MCF 10A (cell line): Measurements from ENCODE around the gene DAAM1. TPM values are rescaled to one million over a fixed set of nuclear protein-coding genes. Genes with fewer than 3 reads are reported as not detected.

ENCODE experiments used
- BruUV-seq: library from RNA; stranded (reverse); fragments of 400-500 nt; replicated peaks from 2 replicates; lab custom pipeline; 2021; lab: Mats Ljungman, UMichigan
- CTCF ChIA-PET: fragments of 300-600 bp; sonication (Branson Sonifier 250); formaldehyde crosslinking; extraction: SDS; loops from one replicate; lab custom pipeline; 2021; ENCODE audit warnings: antibody characterized with exemption, inconsistent platforms; lab: Yijun Ruan, JAX
- POLR2A ChIA-PET: fragments of 300-600, 350-650 bp; sonication (Branson Sonifier 250); formaldehyde crosslinking; extraction: SDS; loops from one replicate; lab custom pipeline; 2020; ENCODE audit warnings: antibody characterized with exemption, inconsistent platforms; lab: Yijun Ruan, JAX
- DNase-seq: peaks from one replicate; pipeline ENCODE4 v3.0.0-alpha.2; 2018; ENCODE audit not compliant: unreplicated experiment
- H3K27ac Mint-ChIP-seq: one replicate; pipeline ENCODE4 v1.8.0; 2022; ENCODE audit warnings: mild to moderate bottlenecking, low read depth, mixed read lengths; ENCODE audit not compliant: unreplicated experiment
- H3K27me3 Mint-ChIP-seq: one replicate; pipeline ENCODE4 v1.8.0; 2022; ENCODE audit warnings: mixed read lengths; ENCODE audit not compliant: insufficient read depth, unreplicated experiment
- H3K36me3 Mint-ChIP-seq: one replicate; pipeline ENCODE4 v1.8.0; 2022; ENCODE audit warnings: mild to moderate bottlenecking, moderate library complexity, mixed read lengths; ENCODE audit not compliant: insufficient read depth, unreplicated experiment
- H3K4me1 Mint-ChIP-seq: one replicate; pipeline ENCODE4 v1.8.0; 2022; ENCODE audit warnings: mixed read lengths; ENCODE audit not compliant: insufficient read depth, unreplicated experiment
- H3K4me3 Mint-ChIP-seq: one replicate; pipeline ENCODE4 v1.8.0; 2022; ENCODE audit warnings: mild to moderate bottlenecking, moderate library complexity, mixed read lengths; ENCODE audit not compliant: unreplicated experiment
- H3K9me3 Mint-ChIP-seq: one replicate; pipeline ENCODE4 v1.8.0; 2022; ENCODE audit warnings: mixed read lengths; ENCODE audit not compliant: unreplicated experiment
- intact Hi-C: fragments of 100-400 bp; cut with micrococcal nuclease; formaldehyde crosslinking; loops from 2 replicates; pipeline ENCODE4 v1.14.1; 2022
- total RNA-seq: library from RNA; stranded (reverse); gene quantifications from 2 replicates; pipeline ENCODE4 v1.2.3, GENCODE V29; 2022
- TF ChIP-seq, protein P1 (sequence below): fragments of 200-600 bp; IDR thresholded peaks from one replicate; pipeline ENCODE4 v1.8.0; 2022; ENCODE audit warnings: antibody characterized with exemption, mild to moderate bottlenecking; ENCODE audit not compliant: unreplicated experiment

DAAM1 gene
- total RNA-seq, 1 experiment from 2014 or later, result 27.4 TPM

DNA sequence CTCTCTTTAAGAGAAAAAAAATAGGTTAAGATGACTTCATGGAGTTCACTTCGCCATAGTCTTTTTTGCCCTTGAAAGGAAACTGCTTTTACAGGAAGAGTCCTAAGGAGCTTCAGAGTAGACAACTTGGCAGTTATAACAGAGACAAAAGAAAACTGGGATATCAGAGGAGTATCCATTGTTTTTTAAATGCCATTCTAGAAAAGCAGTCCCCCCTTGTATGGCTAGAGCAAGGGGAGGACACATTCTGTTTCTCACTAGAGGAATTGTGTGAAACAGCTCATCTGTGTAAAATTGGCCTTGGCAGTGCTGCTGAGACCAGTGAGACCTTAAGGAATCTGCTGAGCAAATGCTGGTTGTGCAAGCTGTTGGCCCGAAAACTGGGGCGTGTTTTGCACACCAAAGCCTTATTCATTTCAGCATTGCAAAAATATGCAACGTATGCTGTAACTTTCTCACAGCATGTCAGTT, 148.7 kb downstream of the DAAM1 start:
- TF ChIP-seq, protein P1, sequence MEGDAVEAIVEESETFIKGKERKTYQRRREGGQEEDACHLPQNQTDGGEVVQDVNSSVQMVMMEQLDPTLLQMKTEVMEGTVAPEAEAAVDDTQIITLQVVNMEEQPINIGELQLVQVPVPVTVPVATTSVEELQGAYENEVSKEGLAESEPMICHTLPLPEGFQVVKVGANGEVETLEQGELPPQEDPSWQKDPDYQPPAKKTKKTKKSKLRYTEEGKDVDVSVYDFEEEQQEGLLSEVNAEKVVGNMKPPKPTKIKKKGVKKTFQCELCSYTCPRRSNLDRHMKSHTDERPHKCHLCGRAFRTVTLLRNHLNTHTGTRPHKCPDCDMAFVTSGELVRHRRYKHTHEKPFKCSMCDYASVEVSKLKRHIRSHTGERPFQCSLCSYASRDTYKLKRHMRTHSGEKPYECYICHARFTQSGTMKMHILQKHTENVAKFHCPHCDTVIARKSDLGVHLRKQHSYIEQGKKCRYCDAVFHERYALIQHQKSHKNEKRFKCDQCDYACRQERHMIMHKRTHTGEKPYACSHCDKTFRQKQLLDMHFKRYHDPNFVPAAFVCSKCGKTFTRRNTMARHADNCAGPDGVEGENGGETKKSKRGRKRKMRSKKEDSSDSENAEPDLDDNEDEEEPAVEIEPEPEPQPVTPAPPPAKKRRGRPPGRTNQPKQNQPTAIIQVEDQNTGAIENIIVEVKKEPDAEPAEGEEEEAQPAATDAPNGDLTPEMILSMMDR, result no peak
- Mint-ChIP-seq H3K4me3 (no peak overlapping the region), H3K36me3 (peaks cover 10% of the 10 kb centered on the region), H3K9me3 (no peaks in the 10 kb centered on the region), H3K27ac (peak overlapping the region; percentile 82), H3K27me3 (no peaks in the 10 kb centered on the region), H3K4me1 (peaks cover 45% of the 10 kb centered on the region)
- intact Hi-C loops, result no loop called here
- POLR2A ChIA-PET, result interaction anchor here (0.8 to 8.8 kb wide), 17 partner anchors 8 to 192 kb away, joined by 3 to 90 read pairs (median 4); partner anchors contain the start of genes DAAM1, JKAMP and L3HYPDH
- CTCF ChIA-PET, result interaction anchor here (0.6 to 1.0 kb wide), 3 partner anchors 15 to 44 kb away, joined by 3 read pairs; no protein-coding TSS in a partner anchor
- peak; percentile 57 for DNase-seq
- no TSS peak for BruUV-seq

DNA sequence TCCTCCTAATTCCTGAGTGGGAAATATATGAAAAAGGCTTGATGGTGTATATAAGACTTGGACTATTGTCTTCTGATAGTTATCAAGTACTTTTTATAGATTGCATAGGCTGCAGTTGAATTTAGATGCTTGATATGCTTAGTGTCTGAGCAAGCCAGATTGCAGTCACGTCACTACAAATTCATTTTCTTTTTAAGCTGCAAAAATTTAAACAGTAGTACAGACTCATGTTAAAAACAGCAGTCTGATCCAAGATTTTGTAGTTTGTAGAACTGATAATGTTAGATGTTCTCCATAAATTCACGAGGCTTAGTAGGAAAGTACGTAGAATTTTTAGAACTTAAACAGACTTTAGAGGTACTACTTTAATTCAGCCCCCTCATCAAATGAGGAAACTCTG, 150.3 kb downstream of the DAAM1 start:
- ChIA-PET POLR2A (interaction anchor here (0.9 to 8.8 kb wide), 7 partner anchors 9 to 149 kb away, joined by 3 to 90 read pairs (median 6); no protein-coding TSS in a partner anchor), CTCF (interaction anchor here (0.6 to 0.9 kb wide), 3 partner anchors 83 to 623 kb away, joined by 3 to 5 read pairs (median 3); no protein-coding TSS in a partner anchor)
- intact Hi-C loops, result no loop called here
- DNase-seq, result no peak
- H3K4me1 Mint-ChIP-seq, result peaks cover 42% of the 10 kb centered on the region
- TF ChIP-seq, protein P1, result no peak
- H3K4me3 Mint-ChIP-seq, result no peak overlapping the region
- BruUV-seq, result no TSS peak
- H3K36me3 Mint-ChIP-seq, result peaks cover 7% of the 10 kb centered on the region
- no peak overlapping the region for H3K27ac Mint-ChIP-seq
- no peaks in the 10 kb centered on the region for H3K9me3 Mint-ChIP-seq
- H3K27me3 Mint-ChIP-seq, result no peaks in the 10 kb centered on the region

DNA sequence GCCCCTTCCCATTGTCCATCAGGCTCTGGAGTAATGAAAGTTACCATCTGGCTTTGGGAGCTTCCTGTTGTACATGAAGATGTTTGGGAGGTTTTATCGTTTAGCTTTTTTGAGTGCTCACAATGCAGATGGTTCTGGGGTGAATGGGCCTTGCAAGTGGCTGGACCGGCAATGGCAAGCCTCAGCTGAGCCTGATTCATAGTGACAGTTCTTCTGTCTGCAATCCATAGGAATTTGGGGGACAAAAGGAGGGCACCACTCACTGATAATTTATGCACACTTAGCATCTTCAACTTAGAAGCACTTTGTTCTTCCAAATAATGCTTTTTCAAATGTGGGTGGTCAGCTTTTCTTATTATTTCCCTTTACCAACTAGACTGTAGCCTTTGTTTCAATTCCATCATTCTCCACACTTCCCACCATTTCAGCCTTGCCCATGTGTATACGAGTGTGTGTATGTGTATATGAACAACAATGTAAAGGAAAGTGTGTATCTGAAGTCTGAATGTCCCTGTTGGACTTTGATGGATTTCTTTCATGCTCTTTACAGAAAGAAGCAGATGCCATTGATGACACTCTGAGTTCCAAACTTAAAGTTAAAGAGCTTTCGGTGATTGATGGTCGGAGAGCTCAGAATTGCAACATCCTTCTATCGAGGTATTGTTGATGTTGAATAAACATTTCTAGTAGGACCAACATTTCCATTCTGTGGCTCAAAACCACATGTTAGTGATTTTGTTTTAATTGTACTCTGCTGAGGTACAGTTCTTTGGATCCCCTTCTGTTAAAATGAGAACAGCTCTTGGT, 151.3 kb downstream of the DAAM1 start:
- no peak for DNase-seq
- no peaks in the 10 kb centered on the region for H3K9me3 Mint-ChIP-seq
- POLR2A ChIA-PET, result interaction anchor here (0.5 to 8.8 kb wide), 9 partner anchors 14 to 1488 kb away, joined by 3 to 90 read pairs (median 5); no protein-coding TSS in a partner anchor
- H3K4me3 Mint-ChIP-seq, result no peak overlapping the region
- no peaks in the 10 kb centered on the region for H3K27me3 Mint-ChIP-seq
- BruUV-seq, result no TSS peak
- TF ChIP-seq, protein P1, result no peak
- intact Hi-C loops, result no loop called here
- CTCF ChIA-PET, result interaction anchor here (0.6 to 0.9 kb wide), 3 partner anchors 15 to 220 kb away, joined by 3 to 5 read pairs (median 3); no protein-coding TSS in a partner anchor
- H3K4me1 Mint-ChIP-seq, result peaks cover 37% of the 10 kb centered on the region
- H3K36me3 Mint-ChIP-seq, result peaks cover 7% of the 10 kb centered on the region
- no peak overlapping the region for H3K27ac Mint-ChIP-seq

DNA sequence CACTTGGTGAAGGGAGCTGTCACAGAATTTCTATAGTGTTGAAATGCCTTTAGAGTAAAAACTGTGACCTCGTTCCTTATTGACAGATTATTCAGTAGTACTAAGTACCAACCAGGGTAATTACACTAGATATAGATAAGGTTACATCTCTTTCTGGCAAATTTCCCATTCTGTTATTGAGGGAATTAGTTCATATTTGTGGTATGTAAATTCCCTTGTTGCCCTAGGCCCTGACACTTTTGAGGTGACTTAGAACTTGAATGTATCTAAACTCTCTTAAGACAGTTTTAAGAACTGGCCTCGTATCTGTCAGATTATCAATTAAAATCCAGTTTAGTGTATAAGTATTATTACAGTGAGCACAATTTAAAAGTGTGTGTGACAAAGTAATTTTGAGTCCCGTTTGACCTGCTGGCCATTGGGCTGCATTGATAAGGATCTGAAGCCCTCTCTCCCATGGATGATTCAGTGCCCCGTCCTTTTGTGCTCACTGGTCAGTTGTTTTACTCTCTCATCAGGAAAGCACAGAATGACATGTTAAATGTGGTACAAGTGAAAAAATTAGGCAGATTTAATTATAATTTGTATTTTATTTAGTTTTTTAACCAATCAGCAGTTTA, 153.5 kb downstream of the DAAM1 start:
- no peaks in the 10 kb centered on the region for H3K9me3 Mint-ChIP-seq
- H3K4me3 Mint-ChIP-seq, result no peak overlapping the region
- ChIA-PET POLR2A (interaction anchor here (0.9 kb wide), 1 partner anchor 13 kb away, joined by 3 read pairs; no protein-coding TSS in a partner anchor), CTCF (no interaction called here)
- TF ChIP-seq, protein P1, result no peak
- peaks cover 3% of the 10 kb centered on the region for H3K36me3 Mint-ChIP-seq
- intact Hi-C loops, result no loop called here
- BruUV-seq, result no TSS peak
- no peaks in the 10 kb centered on the region for H3K27me3 Mint-ChIP-seq
- H3K4me1 Mint-ChIP-seq, result peaks cover 31% of the 10 kb centered on the region
- no peak for DNase-seq
- H3K27ac Mint-ChIP-seq, result no peak overlapping the region
